ENCODE data around the gene ELN. TPM values are rescaled to one million over a fixed set of nuclear protein-coding genes. Genes with fewer than 3 reads are reported as not detected.
A peak's percentile ranks its signal among the peaks of the same experiment; 100 is the strongest.
"Not testable (repeated sequence)": the region's sequence is repeated elsewhere in the genome, so short reads cannot be mapped to it uniquely, and the experiment has no call there.

The ELN gene
- total RNA-seq, 1 donor from 2014 or later, result 11.0 TPM

- DNase-seq (ENCODE audit: low spot score in 2 of 2), result no peak
- FAIRE-seq, result no peak
Measured at GRCh38 chr7:73999664-74000435, 28.1 kb upstream of the ELN start.

DNA sequence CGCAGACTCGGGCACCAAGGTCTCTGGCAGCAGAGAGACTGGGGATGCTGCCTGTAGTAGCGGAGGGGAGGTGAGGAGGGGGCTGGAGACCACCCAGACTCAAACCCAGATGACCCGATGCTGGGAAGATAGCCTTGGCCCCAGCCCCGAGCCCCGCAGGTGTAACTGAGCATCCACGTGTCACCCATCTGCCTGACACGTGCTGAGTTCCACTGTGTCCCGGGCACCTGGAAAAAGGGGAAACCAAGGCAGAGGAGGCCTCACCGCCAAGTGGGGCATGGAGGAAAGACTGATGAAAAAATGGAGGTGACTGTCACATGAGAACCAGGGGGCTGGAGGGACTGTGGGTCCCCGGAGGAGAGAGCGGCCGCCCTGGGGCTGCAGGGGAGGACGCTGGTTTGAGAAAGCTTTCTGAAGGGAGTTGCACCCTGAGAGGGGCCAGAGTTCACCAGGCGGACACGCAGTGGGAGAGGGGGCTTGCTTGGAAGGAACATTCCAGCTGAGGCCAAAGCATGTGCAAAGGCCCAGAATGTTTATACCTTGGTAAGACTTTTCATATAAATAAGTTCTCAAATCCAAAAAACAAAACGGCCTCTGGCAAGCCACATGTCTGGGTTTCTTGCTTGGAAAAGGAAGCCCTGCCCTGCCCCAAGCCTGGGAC is 27.4 kb upstream of the ELN start:
- no peak for DNase-seq (ENCODE audit: low spot score in 2 of 2)
- no peak for FAIRE-seq

DNA sequence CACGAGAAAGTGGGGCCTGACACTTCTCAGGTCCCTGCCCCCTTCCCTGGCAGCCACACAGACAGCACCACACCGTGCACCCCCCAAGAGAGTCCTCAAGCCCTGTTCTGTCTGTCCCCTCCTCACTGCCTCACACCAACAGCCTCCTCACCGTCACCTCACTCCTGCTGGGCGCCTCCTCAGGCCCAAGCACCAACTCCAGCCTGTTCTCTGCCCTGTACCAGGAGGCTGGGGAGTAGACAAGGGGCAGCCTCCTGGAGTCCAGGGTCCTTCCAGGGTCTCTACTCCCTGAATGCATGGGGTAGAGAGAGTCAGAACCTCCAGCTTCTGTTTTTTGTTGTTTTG is 26.9 kb upstream of the ELN start:
- FAIRE-seq, result no peak

GRCh38 chr7:74002474-74003017 is 25.4 kb upstream of the ELN start:
- DNase-seq (ENCODE audit: low spot score in 2 of 2) (peak in 1 of 2 donors; percentile 54), FAIRE-seq (no peak)

More for the DNA sequence above, 26.9 kb upstream of the ELN start:
- no peak for DNase-seq (ENCODE audit: low spot score in 2 of 2)

DNA sequence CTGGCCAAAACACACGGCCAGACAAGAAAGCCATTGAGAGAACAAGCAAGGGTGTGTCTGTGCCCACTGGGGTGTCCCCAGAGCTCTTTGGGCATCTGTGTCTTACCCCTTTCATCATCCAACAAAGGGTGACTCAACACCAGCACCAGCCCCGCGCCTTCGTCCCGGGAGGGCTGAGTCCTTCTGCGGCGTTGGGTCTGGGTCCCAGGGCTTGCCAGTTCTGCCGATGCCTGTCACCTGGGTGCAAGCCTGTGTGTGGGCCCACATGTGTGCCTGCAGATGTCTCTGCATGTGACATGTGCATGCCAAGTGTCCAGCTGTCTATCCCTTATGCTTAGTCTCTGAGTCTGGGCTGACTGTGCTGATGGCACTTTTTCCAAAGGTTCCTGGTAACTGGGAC is 24.4 kb upstream of the ELN start:
- no peak for FAIRE-seq

GRCh38 chr7:74006032-74006431 is 21.9 kb upstream of the ELN start:
- FAIRE-seq, result no peak

More for the DNA sequence above, 24.4 kb upstream of the ELN start:
- DNase-seq (ENCODE audit: low spot score in 2 of 2), result no peak

GRCh38 chr7:74006451-74007241 is 21.3 kb upstream of the ELN start:
- DNase-seq (ENCODE audit: low spot score in 2 of 2) (no peak), FAIRE-seq (no peak)

More at GRCh38 chr7:74006032-74006431, 21.9 kb upstream of the ELN start:
- no peak for DNase-seq (ENCODE audit: low spot score in 2 of 2)

GRCh38 chr7:74007242-74007567 is 20.8 kb upstream of the ELN start:
- no peak for FAIRE-seq

DNA sequence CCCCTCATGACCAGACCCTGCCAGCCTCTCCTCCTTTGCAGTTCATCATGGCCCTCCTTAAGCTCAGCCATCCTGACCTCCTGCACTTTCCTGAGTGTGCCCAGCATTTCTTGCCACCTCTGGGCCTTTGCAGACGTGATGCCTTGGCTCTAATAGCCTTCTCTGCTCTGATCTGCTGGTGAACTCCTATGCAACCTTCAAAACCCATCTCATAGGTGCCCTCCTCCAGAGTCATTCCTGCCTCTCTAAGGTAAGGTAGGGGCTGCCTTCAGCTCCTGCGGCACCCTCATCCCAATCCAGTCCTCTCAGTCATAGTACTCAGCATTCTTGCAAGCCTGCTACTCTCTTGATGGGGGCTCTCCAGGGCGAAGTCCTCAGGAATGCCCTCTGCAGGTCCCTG is 19.3 kb upstream of the ELN start:
- no peak for DNase-seq (ENCODE audit: low spot score in 2 of 2)
- FAIRE-seq, result no peak

More at GRCh38 chr7:74007242-74007567, 20.8 kb upstream of the ELN start:
- no peak for DNase-seq (ENCODE audit: low spot score in 2 of 2)

GRCh38 chr7:74009719-74010118 is 18.3 kb upstream of the ELN start:
- DNase-seq (ENCODE audit: low spot score in 2 of 2) (no peak), FAIRE-seq (no peak)

DNA sequence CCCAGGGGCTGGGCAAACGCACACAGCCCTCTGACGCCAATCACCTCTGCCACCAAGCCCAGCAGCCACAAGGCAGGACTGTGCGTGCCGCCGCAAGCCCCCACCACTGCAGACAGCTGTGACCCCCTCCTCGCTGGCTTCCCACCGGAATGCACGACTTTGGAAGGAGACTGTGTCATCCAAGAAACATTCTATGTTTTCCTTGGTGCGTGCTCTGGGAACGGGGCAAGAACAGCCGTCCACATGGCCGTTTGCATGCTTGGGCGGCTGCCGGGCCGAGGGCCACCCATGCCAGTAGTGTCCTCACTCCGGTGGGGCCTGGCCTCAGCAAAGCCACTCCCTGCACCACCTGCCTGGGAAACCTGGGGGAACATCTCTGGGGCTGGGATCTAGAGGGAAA is 17.6 kb upstream of the ELN start:
- DNase-seq (ENCODE audit: low spot score in 2 of 2), result no peak
- no peak for FAIRE-seq

GRCh38 chr7:74011421-74011820 is 16.6 kb upstream of the ELN start:
- DNase-seq (ENCODE audit: low spot score in 2 of 2); FAIRE-seq: not testable (repeated sequence)

GRCh38 chr7:74012842-74013249 is 15.1 kb upstream of the ELN start:
- FAIRE-seq (no peak), DNase-seq (ENCODE audit: low spot score in 2 of 2) (no peak)

DNA sequence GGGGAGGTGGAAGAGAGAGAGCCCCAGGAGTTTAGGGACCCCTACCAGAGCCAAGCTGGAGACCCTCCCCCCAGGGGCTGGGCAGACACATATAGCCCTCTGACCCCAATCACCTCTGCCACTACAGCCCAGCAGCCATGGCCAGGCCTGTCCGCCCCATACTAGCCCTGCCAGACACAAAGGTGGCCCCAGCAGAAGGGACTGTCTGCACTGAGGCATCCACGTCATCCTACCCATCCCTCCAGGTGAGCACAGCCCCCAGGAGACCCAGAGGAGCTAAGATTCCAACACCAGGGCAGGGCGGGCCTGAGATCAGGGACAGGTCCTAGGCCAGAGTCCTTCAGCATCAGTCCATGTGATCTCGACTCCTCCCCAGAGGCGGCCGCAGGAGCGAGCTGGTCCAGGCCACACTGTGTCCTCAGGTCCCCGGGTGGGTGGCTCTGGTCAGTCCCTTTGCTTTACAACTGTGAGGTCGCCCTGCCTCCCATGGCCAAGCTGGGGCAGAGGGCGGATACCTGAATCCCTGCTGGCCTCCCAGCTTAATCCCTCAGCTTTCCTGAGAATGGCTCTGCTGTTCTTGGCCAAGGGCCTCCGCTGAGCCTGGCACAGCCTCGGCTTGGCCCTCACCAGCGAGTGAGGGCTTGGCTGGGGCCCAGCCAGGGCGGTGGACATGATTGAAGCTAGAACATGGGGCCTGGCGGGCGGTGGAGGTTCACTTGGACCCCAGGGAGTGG is 14.3 kb upstream of the ELN start:
- FAIRE-seq (no peak), DNase-seq (ENCODE audit: low spot score in 2 of 2) (peak in 1 of 2 donors; percentile 53)

GRCh38 chr7:74014931-74015330 is 13.0 kb upstream of the ELN start:
- no peak for DNase-seq (ENCODE audit: low spot score in 2 of 2)
- FAIRE-seq, result no peak

DNA sequence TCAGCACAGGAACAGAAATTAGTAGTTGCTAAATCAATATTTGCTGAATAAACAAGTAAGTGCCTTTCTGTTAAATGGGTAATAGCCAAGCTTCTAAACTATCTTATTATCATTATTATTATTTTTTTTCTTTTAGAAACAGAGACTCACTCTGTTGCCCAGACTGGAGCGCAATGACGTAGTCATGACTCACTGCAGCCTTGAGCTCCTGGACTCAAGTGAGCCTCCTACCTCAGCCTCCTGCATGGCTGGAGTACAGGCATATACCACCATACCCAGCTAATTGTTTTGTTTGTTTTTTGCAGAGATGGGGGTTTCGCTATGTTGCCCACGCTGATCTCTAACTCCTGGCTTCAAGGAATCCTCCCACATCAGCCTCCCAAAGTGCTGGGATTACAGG is 12.3 kb upstream of the ELN start:
- FAIRE-seq (no peak), DNase-seq (ENCODE audit: low spot score in 2 of 2) (no peak)

GRCh38 chr7:74017125-74017524 is 10.8 kb upstream of the ELN start:
- DNase-seq (ENCODE audit: low spot score in 2 of 2) (no peak), FAIRE-seq (no peak)

GRCh38 chr7:74018246-74018895 is 9.6 kb upstream of the ELN start:
- FAIRE-seq (no peak), DNase-seq (ENCODE audit: low spot score in 2 of 2) (no peak)

- FAIRE-seq (no peak), DNase-seq (ENCODE audit: low spot score in 2 of 2) (no peak)
Measured at GRCh38 chr7:74019149-74019548, 8.8 kb upstream of the ELN start.

- no peak for DNase-seq (ENCODE audit: low spot score in 2 of 2)
- no peak for FAIRE-seq
Measured at GRCh38 chr7:74020390-74020789, 7.6 kb upstream of the ELN start.

Data from frontal cortex (tissue), 4 donors.